HCT116 (cell line): ENCODE results near the gene AURKA. TPM values are rescaled to one million over a fixed set of nuclear protein-coding genes. Genes with fewer than 3 reads are reported as not detected.

Source experiments
- ATAC-seq: fragments of 200-7000 bp; cut with Tn5 transposase; 2 replicates; pipeline ENCODE4 v1.9.1; 2020; ENCODE audit warnings: mild to moderate bottlenecking, moderate library complexity
- BruUV-seq: library from RNA; stranded (reverse); fragments of 400-500 nt; replicated peaks from 2 replicates; lab custom pipeline; 2021; lab: Mats Ljungman, UMichigan
- CTCF ChIA-PET: fragments of 300-600 bp; sonication (Branson Sonifier 250); formaldehyde crosslinking; loops from one replicate; lab custom pipeline; 2021; ENCODE audit warnings: antibody characterized with exemption; lab: Charles Lee
- POLR2A ChIA-PET: fragments of 300-600, 350-600 bp; sonication (Branson Sonifier 250); formaldehyde crosslinking; loops from one replicate; lab custom pipeline; 2021; ENCODE audit warnings: antibody characterized with exemption; lab: Charles Lee
- RAD21 ChIA-PET, 2 experiments: fragments of 300-600 bp; sonication (Branson Sonifier 250); formaldehyde crosslinking; loops; one replicate each; lab custom pipeline; 2023; ENCODE audit warnings: low total read pairs in 2 of 2; ENCODE audit not compliant: uncharacterized antibody in 2 of 2, unreplicated experiment in 2 of 2, low non-redundant PET in 1 of 2; lab: Charles Lee
- DNase-seq: peaks from one replicate; pipeline ENCODE4 v3.0.0-alpha.2; 2010; ENCODE audit warnings: low read depth, low spot score
- H2AFZ ChIP-seq: fragments of 200-600 bp; shearing (Covaris generic), sonication (generic); 2 replicates; pipeline ENCODE4 v1.6.1; 2017; ENCODE audit warnings: low read depth, mixed run types, mixed read lengths, antibody characterized with exemption, low read length; ENCODE audit not compliant: poor library complexity, severe bottlenecking
- H3K27ac ChIP-seq: 2 replicates; pipeline ENCODE4 v1.5.1; 2012; ENCODE audit warnings: low read depth, low read length
- H3K27me3 ChIP-seq: fragments of 200-600 bp; sonication (generic); 2 replicates; pipeline ENCODE4 v1.6.1; 2016; ENCODE audit warnings: mixed run types, low read length, mixed read lengths; ENCODE audit not compliant: insufficient read depth
- H3K36me3 ChIP-seq, 2 experiments: fragments of 200-500 bp in 1 of 2; fragments of 200-600 bp in 1 of 2; sonication (Bioruptor generic) in 1 of 2; sonication (generic) in 1 of 2; 2 replicates each; pipeline versions ENCODE4 v1.5.1 to v1.6.1; 2014 to 2016; ENCODE audit warnings: low read length in 2 of 2, inconsistent platforms in 1 of 2, mixed read lengths in 1 of 2, mixed run types in 1 of 2; ENCODE audit not compliant: insufficient read depth in 2 of 2, control insufficient read depth in 1 of 2
- H3K4me1 ChIP-seq, 2 experiments: fragments of 200-600 bp in 1 of 2; sonication (generic) in 1 of 2; 2 replicates each; pipeline versions ENCODE4 v1.5.1 to v1.6.1; 2012 to 2017; ENCODE audit warnings: low read length in 2 of 2, inconsistent platforms in 1 of 2, mild to moderate bottlenecking in 1 of 2, mixed read lengths in 1 of 2, mixed run types in 1 of 2, moderate library complexity in 1 of 2; ENCODE audit not compliant: insufficient read depth in 2 of 2, control insufficient read depth in 1 of 2
- H3K4me2 ChIP-seq: fragments of 200-600 bp; sonication (generic); 2 replicates; pipeline ENCODE4 v1.6.1; 2017; ENCODE audit warnings: mixed run types, low read length, mixed read lengths
- H3K4me3 ChIP-seq, 2 experiments: fragments of 200-600 bp in 1 of 2; sonication (generic) in 1 of 2; replicated peaks in 1 of 2; 2 replicates each; pipeline ENCODE4 v1.5.1; 2011 to 2016; ENCODE audit warnings: low read length in 2 of 2, control low read depth in 1 of 2, low read depth in 1 of 2, mild to moderate bottlenecking in 1 of 2, mixed read lengths in 1 of 2, mixed run types in 1 of 2
- H3K79me2 ChIP-seq: fragments of 200-600 bp; sonication (generic); 2 replicates; pipeline ENCODE4 v1.6.1; 2017; ENCODE audit warnings: mild to moderate bottlenecking, mixed run types, low read length, moderate library complexity, mixed read lengths; ENCODE audit not compliant: insufficient read depth
- H3K9ac ChIP-seq: fragments of 200-600 bp; sonication (generic); 2 replicates; pipeline ENCODE4 v1.6.1; 2016; ENCODE audit warnings: low read length, mixed read lengths
- H3K9me2 ChIP-seq: fragments of 200-600 bp; sonication (generic), shearing (Covaris generic); 2 replicates; pipeline ENCODE4 v1.6.1; 2017; ENCODE audit warnings: mixed run types, mild to moderate bottlenecking, moderate library complexity; ENCODE audit not compliant: insufficient read depth
- H3K9me3 ChIP-seq, 2 experiments: fragments of 200-500 bp in 1 of 2; fragments of 200-600 bp in 1 of 2; sonication (Bioruptor generic) in 1 of 2; sonication (generic) in 1 of 2; 2 replicates each; pipeline ENCODE4 v1.6.1; 2014 to 2017; ENCODE audit warnings: low read length in 2 of 2, mixed read lengths in 2 of 2, inconsistent platforms in 1 of 2, low read depth in 1 of 2, mild to moderate bottlenecking in 1 of 2, mixed run types in 1 of 2, moderate library complexity in 1 of 2; ENCODE audit not compliant: control insufficient read depth in 1 of 2, insufficient read depth in 1 of 2
- H4K20me1 ChIP-seq: fragments of 200-600 bp; sonication (generic), shearing (Covaris generic); 2 replicates; pipeline ENCODE4 v1.6.1; 2017; ENCODE audit warnings: mixed run types, mild to moderate bottlenecking, moderate library complexity; ENCODE audit not compliant: insufficient read depth
- EGR1 ChIP-seq: IDR thresholded peaks from 2 replicates; pipeline ENCODE4 v1.6.1; 2012; ENCODE audit warnings: low read depth
- FOSL1 ChIP-seq: IDR thresholded peaks from 2 replicates; pipeline ENCODE4 v1.6.1; 2012; ENCODE audit warnings: low read depth
- JUND ChIP-seq: IDR thresholded peaks from 2 replicates; pipeline ENCODE4 v1.6.1; 2012
- RAD21 ChIP-seq: IDR thresholded peaks from 2 replicates; pipeline ENCODE4 v1.6.1; 2012; ENCODE audit warnings: low read depth, mild to moderate bottlenecking
- SIN3A ChIP-seq: IDR thresholded peaks from 2 replicates; pipeline ENCODE4 v1.6.1; 2012; ENCODE audit warnings: low read depth
- SP1 ChIP-seq: IDR thresholded peaks from 2 replicates; pipeline ENCODE4 v1.6.1; 2012; ENCODE audit warnings: low read depth
- TCF7L2 ChIP-seq: IDR thresholded peaks from 2 replicates; pipeline ENCODE4 v1.7.0; 2011; ENCODE audit warnings: borderline replicate concordance, inconsistent platforms; ENCODE audit not compliant: insufficient read depth, insufficient read length; ENCODE audit errors: extremely low read depth
- intact Hi-C: fragments of 100-400 bp; cut with micrococcal nuclease; formaldehyde crosslinking; loops from 2 replicates; pipeline ENCODE4 v1.10.0; 2022
- total RNA-seq: library from RNA; stranded (reverse); gene quantifications from one replicate; pipeline ENCODE4 v1.2.1, GENCODE V29; 2021; ENCODE audit not compliant: unreplicated experiment
- TF ChIP-seq, protein P1 (sequence below), 3 experiments: fragments of 200-600 bp in 1 of 3; sonication (generic) in 1 of 3; IDR thresholded peaks in 2 of 3; conservative IDR thresholded peaks in 1 of 3; 2 replicates each; pipeline ENCODE4 v1.5.1; 2012 to 2017; ENCODE audit warnings: low read depth in 2 of 3, low read length in 2 of 3, antibody characterized with exemption in 1 of 3, borderline replicate concordance in 1 of 3, control low read depth in 1 of 3, mild to moderate bottlenecking in 1 of 3, mixed read lengths in 1 of 3, mixed run types in 1 of 3, moderate library complexity in 1 of 3; ENCODE audit not compliant: insufficient read depth in 1 of 3

The AURKA gene
- total RNA-seq, 1 experiment from 2014 or later = 80.1 TPM

GRCh38 chr20:56422076-56422823, 30.2 kb upstream of the AURKA start:
- Histone ChIP-seq H3K27ac (no peak overlapping the region), H3K27me3 (no peaks in the 10 kb centered on the region), H3K79me2 (no peaks in the 10 kb centered on the region), H3K9me2 (no peaks in the 10 kb centered on the region), H3K4me3 (no peak overlapping the region), H4K20me1 (no peaks in the 10 kb centered on the region), H3K4me2 (peak overlapping the region; percentile 55), H3K4me1 (peaks cover 15 to 21% of the 10 kb centered on the region in 2 experiments), H3K9ac (no peak overlapping the region), H3K9me3 (no peaks in the 10 kb centered on the region), H3K36me3 (no peaks in the 10 kb centered on the region), H2AFZ (no peak overlapping the region)
- peak; percentile 92 for ATAC-seq
- BruUV-seq = no TSS peak
- peak; percentile 38 for DNase-seq
- no peak for TF ChIP-seq EGR1
- TF ChIP-seq TCF7L2 = peak; percentile 75
- TF ChIP-seq JUND = peak; percentile 44; the same call in 1 of the 2 replicates
- peak; percentile 63 for TF ChIP-seq SIN3A
- TF ChIP-seq RAD21 = peak; percentile 9; the same call in 1 of the 2 replicates
- peak; percentile 36; the same call in 1 of the 2 replicates for TF ChIP-seq FOSL1
- TF ChIP-seq, protein P1, sequence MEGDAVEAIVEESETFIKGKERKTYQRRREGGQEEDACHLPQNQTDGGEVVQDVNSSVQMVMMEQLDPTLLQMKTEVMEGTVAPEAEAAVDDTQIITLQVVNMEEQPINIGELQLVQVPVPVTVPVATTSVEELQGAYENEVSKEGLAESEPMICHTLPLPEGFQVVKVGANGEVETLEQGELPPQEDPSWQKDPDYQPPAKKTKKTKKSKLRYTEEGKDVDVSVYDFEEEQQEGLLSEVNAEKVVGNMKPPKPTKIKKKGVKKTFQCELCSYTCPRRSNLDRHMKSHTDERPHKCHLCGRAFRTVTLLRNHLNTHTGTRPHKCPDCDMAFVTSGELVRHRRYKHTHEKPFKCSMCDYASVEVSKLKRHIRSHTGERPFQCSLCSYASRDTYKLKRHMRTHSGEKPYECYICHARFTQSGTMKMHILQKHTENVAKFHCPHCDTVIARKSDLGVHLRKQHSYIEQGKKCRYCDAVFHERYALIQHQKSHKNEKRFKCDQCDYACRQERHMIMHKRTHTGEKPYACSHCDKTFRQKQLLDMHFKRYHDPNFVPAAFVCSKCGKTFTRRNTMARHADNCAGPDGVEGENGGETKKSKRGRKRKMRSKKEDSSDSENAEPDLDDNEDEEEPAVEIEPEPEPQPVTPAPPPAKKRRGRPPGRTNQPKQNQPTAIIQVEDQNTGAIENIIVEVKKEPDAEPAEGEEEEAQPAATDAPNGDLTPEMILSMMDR (IDR thresholded peaks at IDR 0.05 in 2 of 3, conservative IDR thresholded peaks at IDR 0.05 in 1 of 3; ENCODE audit: borderline replicate concordance in 1 of 3, insufficient read depth in 1 of 3, low read depth in 2 of 3, low read length in 2 of 3) = no peak
- TF ChIP-seq SP1 = peak; percentile 46
- intact Hi-C loops = no loop called here
- RAD21 ChIA-PET = no interaction called here
- POLR2A ChIA-PET = no interaction called here
- CTCF ChIA-PET = no interaction called here
